NCI-H748 (cell line): ENCODE results near the gene ACVR2A.

Source experiments
- DNase-seq: peaks from one replicate; lab custom pipeline; 2025; ENCODE audit not compliant: unreplicated experiment; lab: John Stamatoyannopoulos, UW

Gene ACVR2A

GRCh38 chr2:147917161-147917560 is 72.3 kb downstream of the ACVR2A start:
- no peak for DNase-seq

- DNase-seq, result no peak
Measured at GRCh38 chr2:147923846-147924245, 79.0 kb downstream of the ACVR2A start.

- DNase-seq, result no peak
Measured at GRCh38 chr2:147924647-147925046, 79.8 kb downstream of the ACVR2A start.

- no peak for DNase-seq
Measured at GRCh38 chr2:147925886-147926285, 81.1 kb downstream of the ACVR2A start.

- no peak for DNase-seq
Measured at GRCh38 chr2:147927053-147927588, 82.3 kb downstream of the ACVR2A start.

GRCh38 chr2:147933931-147934330 is 89.1 kb downstream of the ACVR2A start:
- no peak for DNase-seq

- no peak for DNase-seq
Measured at GRCh38 chr2:147934881-147935620, 90.2 kb downstream of the ACVR2A start.

- peak; percentile 16 for DNase-seq
Measured at GRCh38 chr2:147937744-147938349, 93.0 kb downstream of the ACVR2A start.

- DNase-seq, result no peak
Measured at GRCh38 chr2:147939313-147939712, 94.5 kb downstream of the ACVR2A start.

GRCh38 chr2:147945660-147946059 is 100.8 kb downstream of the ACVR2A start:
- no peak for DNase-seq

- no peak for DNase-seq
Measured at GRCh38 chr2:147952118-147952517, 107.3 kb downstream of the ACVR2A start.

- no peak for DNase-seq
Measured at GRCh38 chr2:147968571-147968970, 123.7 kb downstream of the ACVR2A start.

- DNase-seq, result no peak
Measured at GRCh38 chr2:147976102-147976501, 131.3 kb downstream of the ACVR2A start.

GRCh38 chr2:147977679-147978078 is 132.8 kb downstream of the ACVR2A start:
- DNase-seq, result no peak
